ENCODE measurements around the gene SCOC. TPM values are rescaled to one million over a fixed set of nuclear protein-coding genes. Genes with fewer than 3 reads are reported as not detected.

Gene SCOC
- total and polyA plus RNA-seq, 2 of the 13 experiments (the other 11 are each of a cell fraction or from before 2014, with no cell fraction given) = 43.8 to 65.2 TPM

GRCh38 chr4:140363051-140363450 is 10.4 kb upstream of the SCOC start (continued):
- no peak for TF ChIP-seq ZMYM3 (CRISPR knock-in tag; IDR thresholded peaks at IDR 0.05)
- no peak for TF ChIP-seq SP4 (CRISPR knock-in tag; IDR thresholded peaks at IDR 0.05)
- TF ChIP-seq ZNF432 (CRISPR knock-in tag; IDR thresholded peaks at IDR 0.05; ENCODE audit: borderline replicate concordance) = no peak
- TF ChIP-seq HNRNPH1 (optimal IDR thresholded peaks at IDR 0.05; ENCODE audit: low read depth, low read length) = no peak
- TF ChIP-seq PRPF4 (IDR thresholded peaks at IDR 0.05; ENCODE audit: low read depth, low read length, poor library complexity, severe bottlenecking) = no peak
- no peak for TF ChIP-seq ZBTB2 (CRISPR knock-in tag; IDR thresholded peaks at IDR 0.05; ENCODE audit: low read depth)
- no peak for TF ChIP-seq ZNF724P (CRISPR knock-in tag; IDR thresholded peaks at IDR 0.05; ENCODE audit: borderline replicate concordance)
- TF ChIP-seq ARID3A (IDR thresholded peaks at IDR 0.05; ENCODE audit: low read depth, low read length) = no peak
- 0 out of 2 replicates have a peak, but pooled peaks have one; percentile 21 for TF ChIP-seq KMT2B (CRISPR knock-in tag; IDR thresholded peaks at IDR 0.05)
- no peak for TF ChIP-seq ZNF503 (CRISPR knock-in tag; IDR thresholded peaks at IDR 0.05)
- TF ChIP-seq ZNF720 (CRISPR knock-in tag; IDR thresholded peaks at IDR 0.05) = no peak
- no peak for TF ChIP-seq IKZF4 (CRISPR knock-in tag; IDR thresholded peaks at IDR 0.05; ENCODE audit: borderline replicate concordance, low read depth, not compliant biosample characterization)
- peak; percentile 88 for TF ChIP-seq HNF4G (IDR thresholded peaks at IDR 0.05; ENCODE audit: borderline replicate concordance, low read depth, low read length)
- TF ChIP-seq HNF4G (CRISPR knock-in tag; IDR thresholded peaks at IDR 0.05; ENCODE audit: borderline replicate concordance, low read depth) = peak; percentile 82; the same call in 1 of the 2 replicates
- TF ChIP-seq FOSL2 (CRISPR knock-in tag; IDR thresholded peaks at IDR 0.05) = peak; percentile 37
- TF ChIP-seq NCOR1 (IDR thresholded peaks at IDR 0.05; ENCODE audit: borderline replicate concordance, low read length) = no peak; the same call in 1 of the 2 replicates
- no peak for TF ChIP-seq AKNA (CRISPR knock-in tag; IDR thresholded peaks at IDR 0.05; ENCODE audit: borderline replicate concordance)
- no peak for TF ChIP-seq ZBTB39 (CRISPR knock-in tag; IDR thresholded peaks at IDR 0.05)
